Stomach smooth muscle (tissue), 2 donors: Measurements from ENCODE around the gene REST.
A peak's percentile ranks its signal among the peaks of the same experiment; 100 is the strongest.
"Not testable (repeated sequence)": the region's sequence is repeated elsewhere in the genome, so short reads cannot be mapped to it uniquely, and the experiment has no call there.

ENCODE experiments used
- H3K27ac ChIP-seq: one replicate; pipeline ENCODE4 v1.7.0; 2013; ENCODE audit warnings: mild to moderate bottlenecking, low read length, inconsistent platforms
- H3K27me3 ChIP-seq, 2 donors: one replicate each; pipeline ENCODE4 v1.7.0; 2013; ENCODE audit warnings: low read length in 2 of 2; ENCODE audit not compliant: insufficient read depth in 2 of 2, control insufficient read depth in 1 of 2
- H3K36me3 ChIP-seq, 2 donors: one replicate each; pipeline ENCODE4 v1.7.0; 2013; ENCODE audit warnings: low read length in 2 of 2; ENCODE audit not compliant: control insufficient read depth in 2 of 2, insufficient read depth in 2 of 2
- H3K4me1 ChIP-seq: one replicate; pipeline ENCODE4 v1.7.0; 2013; ENCODE audit warnings: low read length; ENCODE audit not compliant: control insufficient read depth, insufficient read depth
- H3K4me3 ChIP-seq, 2 donors: one replicate each; pipeline ENCODE4 v1.7.0; 2013; ENCODE audit warnings: low read length in 2 of 2
- H3K9ac ChIP-seq, 2 donors: one replicate each; pipeline ENCODE4 v1.7.0; 2013; ENCODE audit warnings: low read length in 2 of 2, mild to moderate bottlenecking in 1 of 2
- H3K9me3 ChIP-seq, 2 donors: one replicate each; pipeline ENCODE4 v1.7.0; 2013; ENCODE audit warnings: low read length in 2 of 2; ENCODE audit not compliant: control insufficient read depth in 2 of 2
- donor health status: healthy.
- donor health status: Pancreatic carcinoma.

REST gene

GRCh38 chr4:56910172-56910967, 2.7 kb downstream of the REST start:
- Histone ChIP-seq H3K27me3 (no peaks in the 10 kb centered on the region), H3K4me3 (peak overlapping the region in 1 of 2 donors; percentile 93), H3K9ac (no peak overlapping the region), H3K27ac (no peak overlapping the region), H3K36me3 (peaks cover 0 to 4% of the 10 kb centered on the region in 2 donors), H3K4me1 (peaks cover 19% of the 10 kb centered on the region), H3K9me3 (no peaks in the 10 kb centered on the region)

- no peaks in the 10 kb centered on the region for H3K27me3 ChIP-seq
- H3K27ac ChIP-seq: no peak overlapping the region
- H3K9ac ChIP-seq: no peak overlapping the region
- H3K4me3 ChIP-seq: no peak overlapping the region
- peaks cover 12% of the 10 kb centered on the region for H3K4me1 ChIP-seq
- peaks cover 0 to 4% of the 10 kb centered on the region in 2 donors for H3K36me3 ChIP-seq
- no peaks in the 10 kb centered on the region for H3K9me3 ChIP-seq
These were observed 6.6 kb downstream of the REST start for GRCh38 chr4:56914336-56914735.

GRCh38 chr4:56914977-56915376, 7.3 kb downstream of the REST start:
- H3K4me3 ChIP-seq, H3K27me3 ChIP-seq, H3K9ac ChIP-seq, H3K27ac ChIP-seq, H3K4me1 ChIP-seq, H3K36me3 ChIP-seq, H3K9me3 ChIP-seq: not testable (repeated sequence)

- Histone ChIP-seq H3K4me1 (no peaks in the 10 kb centered on the region), H3K9ac (no peak overlapping the region), H3K36me3 (peaks cover 14 to 37% of the 10 kb centered on the region in 2 donors)
These were observed 19.5 kb downstream of the REST start for GRCh38 chr4:56927196-56927595.

GRCh38 chr4:56930638-56931037, 22.9 kb downstream of the REST start:
- H3K27me3 ChIP-seq: no peaks in the 10 kb centered on the region
- H3K4me1 ChIP-seq: no peaks in the 10 kb centered on the region
- H3K27ac ChIP-seq: no peak overlapping the region
- H3K36me3 ChIP-seq: peaks cover 14 to 25% of the 10 kb centered on the region in 2 donors
- no peak overlapping the region for H3K9ac ChIP-seq
- no peaks in the 10 kb centered on the region for H3K9me3 ChIP-seq
- H3K4me3 ChIP-seq: no peak overlapping the region

More at GRCh38 chr4:56927196-56927595, 19.5 kb downstream of the REST start:
- Histone ChIP-seq H3K27ac (no peak overlapping the region), H3K27me3 (no peaks in the 10 kb centered on the region), H3K4me3 (no peak overlapping the region), H3K9me3 (no peaks in the 10 kb centered on the region)

GRCh38 chr4:56931924-56932323, 24.2 kb downstream of the REST start:
- Histone ChIP-seq H3K9me3 (no peaks in the 10 kb centered on the region), H3K36me3 (peaks cover 14 to 25% of the 10 kb centered on the region in 2 donors), H3K27ac (no peak overlapping the region), H3K9ac (no peak overlapping the region), H3K27me3 (no peaks in the 10 kb centered on the region), H3K4me3 (no peak overlapping the region), H3K4me1 (no peaks in the 10 kb centered on the region)

GRCh38 chr4:56937262-56937661, 29.6 kb downstream of the REST start:
- H3K9ac ChIP-seq: no peak overlapping the region
- H3K9me3 ChIP-seq: no peaks in the 10 kb centered on the region
- no peak overlapping the region for H3K27ac ChIP-seq
- H3K36me3 ChIP-seq: peaks cover 0 to 6% of the 10 kb centered on the region in 2 donors
- no peaks in the 10 kb centered on the region for H3K4me1 ChIP-seq
- H3K4me3 ChIP-seq: no peak overlapping the region
- no peaks in the 10 kb centered on the region for H3K27me3 ChIP-seq

- H3K36me3 ChIP-seq, H3K9me3 ChIP-seq, H3K27me3 ChIP-seq, H3K4me3 ChIP-seq, H3K9ac ChIP-seq, H3K4me1 ChIP-seq, H3K27ac ChIP-seq: not testable (repeated sequence)
These were observed 32.1 kb downstream of the REST start for GRCh38 chr4:56939826-56940225.

GRCh38 chr4:56940403-56940802, 32.7 kb downstream of the REST start:
- Histone ChIP-seq H3K36me3 (peaks cover 0 to 6% of the 10 kb centered on the region in 2 donors), H3K9me3 (no peaks in the 10 kb centered on the region), H3K4me3 (no peak overlapping the region), H3K27ac (no peak overlapping the region), H3K4me1 (no peaks in the 10 kb centered on the region), H3K27me3 (no peaks in the 10 kb centered on the region), H3K9ac (no peak overlapping the region)

GRCh38 chr4:56940971-56941370, 33.3 kb downstream of the REST start:
- H3K36me3 ChIP-seq: peaks cover 0 to 6% of the 10 kb centered on the region in 2 donors
- no peaks in the 10 kb centered on the region for H3K9me3 ChIP-seq
- H3K27me3 ChIP-seq: no peaks in the 10 kb centered on the region
- H3K4me3 ChIP-seq: no peak overlapping the region
- no peak overlapping the region for H3K27ac ChIP-seq
- H3K9ac ChIP-seq: no peak overlapping the region
- no peaks in the 10 kb centered on the region for H3K4me1 ChIP-seq

- H3K4me1 ChIP-seq: no peaks in the 10 kb centered on the region
- peaks cover 0 to 6% of the 10 kb centered on the region in 2 donors for H3K36me3 ChIP-seq
- H3K9me3 ChIP-seq: no peaks in the 10 kb centered on the region
- H3K27me3 ChIP-seq: no peaks in the 10 kb centered on the region
- H3K9ac ChIP-seq: no peak overlapping the region
- H3K27ac ChIP-seq: no peak overlapping the region
- H3K4me3 ChIP-seq: no peak overlapping the region
These were observed 33.7 kb downstream of the REST start for GRCh38 chr4:56941403-56941802.
